ENCODE measurements around the gene FLVCR2.
A peak's percentile ranks its signal among the peaks of the same experiment; 100 is the strongest.
"Not testable (repeated sequence)": the region's sequence is repeated elsewhere in the genome, so short reads cannot be mapped to it uniquely, and the experiment has no call there.

The FLVCR2 gene

DNA sequence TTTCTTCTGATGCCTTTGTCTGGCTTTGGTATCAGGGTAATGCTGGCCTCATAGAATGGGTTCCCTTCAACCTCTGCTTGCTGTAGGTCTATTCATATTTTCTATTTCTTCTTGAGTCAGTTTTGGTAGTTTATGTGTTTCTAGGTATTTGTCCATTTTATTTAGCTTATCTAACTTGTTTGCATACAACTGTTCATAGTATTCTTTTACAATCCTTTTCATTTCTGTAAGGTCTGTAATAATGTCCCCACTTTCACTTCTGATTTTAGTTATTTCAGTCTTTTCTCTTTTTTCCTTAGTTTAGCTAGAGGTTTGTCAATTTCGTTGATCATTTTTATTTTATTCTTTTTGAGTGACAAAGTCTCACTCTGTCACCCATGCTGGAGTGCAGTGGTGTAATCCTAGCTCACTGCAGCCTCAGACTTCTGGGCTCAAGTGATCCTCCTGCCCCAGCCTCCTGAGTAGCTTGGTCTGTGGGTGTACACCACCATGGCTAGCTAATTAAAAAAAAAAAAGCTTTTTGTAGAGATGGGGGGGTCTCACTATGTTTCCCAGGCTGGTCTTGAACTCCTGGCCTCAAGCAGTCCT, 94.3 kb downstream of the FLVCR2 start:
- no peak for DNase-seq

GRCh38 chr14:75673345-75674035, 95.1 kb downstream of the FLVCR2 start:
- DNase-seq: no peak

GRCh38 chr14:75675265-75675960, 97.0 kb downstream of the FLVCR2 start:
- peak; percentile 9 for DNase-seq

DNA sequence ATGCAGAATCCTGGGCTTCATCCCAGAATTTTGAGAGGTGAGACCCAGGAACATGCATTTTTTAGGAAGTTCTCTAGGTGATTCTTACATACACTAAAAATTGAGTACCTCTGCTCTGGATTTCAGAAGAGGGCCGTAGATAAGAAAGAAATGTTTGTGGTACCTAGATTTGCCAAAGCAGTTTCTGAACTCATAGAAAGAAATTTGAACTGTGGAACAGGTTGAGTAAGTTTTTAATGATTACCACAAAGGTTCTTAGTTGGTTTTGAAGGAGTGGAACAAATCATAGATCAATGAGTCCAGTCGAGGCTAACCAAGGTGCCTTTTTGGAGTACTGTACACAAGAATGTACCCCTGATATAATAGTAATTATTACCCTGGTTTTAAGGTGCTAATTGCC, 107.5 kb downstream of the FLVCR2 start:
- DNase-seq: no peak

DNA sequence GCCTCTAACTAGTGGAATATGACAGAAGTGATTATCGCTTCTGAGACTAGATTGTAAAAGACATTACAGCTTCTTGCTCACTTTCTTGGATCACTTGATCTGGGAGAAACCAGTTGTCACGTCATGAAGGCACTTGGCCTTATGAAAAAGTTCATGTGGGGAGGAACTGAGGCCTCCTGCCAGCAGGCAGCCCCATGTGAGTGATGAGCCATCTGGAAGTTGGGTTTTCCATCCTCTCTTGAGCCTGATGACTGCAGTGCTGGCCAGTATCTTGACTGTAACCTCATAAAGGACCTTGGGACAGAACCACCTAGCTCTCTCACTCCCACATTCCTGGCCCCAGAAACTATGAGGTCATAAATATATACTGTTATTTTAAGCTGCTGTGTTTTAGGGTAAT, 110.6 kb downstream of the FLVCR2 start:
- DNase-seq: no peak

GRCh38 chr14:75690010-75690409, 111.6 kb downstream of the FLVCR2 start:
- no peak for DNase-seq

GRCh38 chr14:75695025-75695424, 116.6 kb downstream of the FLVCR2 start:
- DNase-seq: not testable (repeated sequence)

DNA sequence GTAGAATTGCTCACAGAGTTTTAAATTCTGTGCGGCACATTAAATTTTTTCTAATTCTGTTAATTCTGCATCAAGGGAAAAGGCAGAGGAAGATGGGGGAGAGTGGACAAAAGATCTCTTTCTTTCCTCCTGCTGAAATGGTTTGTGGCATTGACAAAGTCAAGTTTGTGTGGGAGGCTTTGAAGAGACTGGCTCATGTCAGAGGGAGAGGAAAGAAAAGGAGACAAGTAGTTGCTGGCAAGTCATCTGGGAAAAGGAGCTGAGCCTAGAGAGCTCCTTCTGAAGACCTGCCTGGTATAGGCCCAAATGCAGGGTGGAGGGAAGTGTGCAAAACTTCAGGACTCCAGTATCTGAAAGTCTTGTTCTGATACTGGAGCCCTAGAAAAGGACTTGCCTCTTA, 119.0 kb downstream of the FLVCR2 start:
- DNase-seq: no peak
